H9 (cell line): ENCODE results near the gene PEX26. TPM values are rescaled to one million over a fixed set of nuclear protein-coding genes. Genes with fewer than 3 reads are reported as not detected.
A peak's percentile ranks its signal among the peaks of the same experiment; 100 is the strongest.
"Not testable (repeated sequence)": the region's sequence is repeated elsewhere in the genome, so short reads cannot be mapped to it uniquely, and the experiment has no call there.

ENCODE experiments used
- DNase-seq: peaks from one replicate; pipeline ENCODE4 v3.0.0-alpha.2; 2017
- H2AFZ ChIP-seq: one replicate; pipeline ENCODE4 v1.6.1; 2013; ENCODE audit warnings: mild to moderate bottlenecking, low read length, control low read depth, moderate library complexity
- H2AK5ac ChIP-seq: 2 replicates; pipeline ENCODE4 v1.6.1; 2013; ENCODE audit warnings: low read length, control low read depth, mixed read lengths; ENCODE audit not compliant: insufficient read length
- H2BK120ac ChIP-seq: one replicate; pipeline ENCODE4 v1.6.1; 2013; ENCODE audit warnings: low read depth, mild to moderate bottlenecking, low read length, control low read depth, inconsistent platforms; ENCODE audit not compliant: poor library complexity, severe bottlenecking
- H2BK12ac ChIP-seq: 2 replicates; pipeline ENCODE4 v1.6.1; 2013; ENCODE audit warnings: low read length, control low read depth, mixed read lengths, low read depth; ENCODE audit not compliant: insufficient read length
- H2BK15ac ChIP-seq: 2 replicates; pipeline ENCODE4 v1.6.1; 2013; ENCODE audit warnings: low read depth, low read length, control low read depth
- H2BK20ac ChIP-seq: one replicate; pipeline ENCODE4 v1.6.1; 2013; ENCODE audit warnings: low read depth, mild to moderate bottlenecking, low read length, control low read depth, inconsistent platforms; ENCODE audit not compliant: poor library complexity, severe bottlenecking
- H2BK5ac ChIP-seq: 2 replicates; pipeline ENCODE4 v1.6.1; 2013; ENCODE audit warnings: low read length, control low read depth, mixed read lengths; ENCODE audit not compliant: insufficient read length
- H3K14ac ChIP-seq: 2 replicates; pipeline ENCODE4 v1.6.1; 2013; ENCODE audit warnings: low read length, control low read depth; ENCODE audit not compliant: insufficient read depth
- H3K18ac ChIP-seq: 2 replicates; pipeline ENCODE4 v1.6.1; 2013; ENCODE audit warnings: low read depth, mild to moderate bottlenecking, mixed read lengths, low read length, control low read depth; ENCODE audit not compliant: insufficient read length
- H3K23ac ChIP-seq: 2 replicates; pipeline ENCODE4 v1.6.1; 2013; ENCODE audit warnings: low read length, control low read depth, mixed read lengths, low read depth; ENCODE audit not compliant: insufficient read length
- H3K23me2 ChIP-seq: 2 replicates; pipeline ENCODE4 v1.6.1; 2013; ENCODE audit warnings: low read depth, mild to moderate bottlenecking, mixed read lengths, low read length, control low read depth; ENCODE audit not compliant: insufficient read length, poor library complexity, severe bottlenecking
- H3K27ac ChIP-seq: 2 replicates; pipeline ENCODE4 v1.5.1; 2013; ENCODE audit warnings: low read length, control low read depth, mixed read lengths, low read depth; ENCODE audit not compliant: insufficient read length
- H3K27me3 ChIP-seq: 2 replicates; pipeline ENCODE4 v1.6.1; 2013; ENCODE audit warnings: low read length, control low read depth, inconsistent platforms; ENCODE audit not compliant: insufficient read depth
- H3K4ac ChIP-seq: 2 replicates; pipeline ENCODE4 v1.6.1; 2013; ENCODE audit warnings: low read depth, mild to moderate bottlenecking, control low read depth, inconsistent platforms, low read length, moderate library complexity
- H3K4me1 ChIP-seq: 2 replicates; pipeline ENCODE4 v1.6.1; 2013; ENCODE audit warnings: low read length, control low read depth, inconsistent platforms; ENCODE audit not compliant: insufficient read depth
- H3K4me2 ChIP-seq: 2 replicates; pipeline ENCODE4 v1.6.1; 2013; ENCODE audit warnings: low read length, control low read depth, mixed read lengths; ENCODE audit not compliant: insufficient read length, insufficient read depth
- H3K56ac ChIP-seq: 2 replicates; pipeline ENCODE4 v1.6.1; 2013; ENCODE audit warnings: low read depth, mild to moderate bottlenecking, mixed read lengths, low read length, control low read depth; ENCODE audit not compliant: insufficient read length
- H3K79me1 ChIP-seq: 2 replicates; pipeline ENCODE4 v1.6.1; 2013; ENCODE audit warnings: low read depth, mild to moderate bottlenecking, moderate library complexity, low read length, control low read depth, inconsistent platforms; ENCODE audit not compliant: insufficient read depth, poor library complexity, severe bottlenecking
- H3K79me2 ChIP-seq: 2 replicates; pipeline ENCODE4 v1.6.1; 2013; ENCODE audit warnings: low read length, control low read depth, inconsistent platforms; ENCODE audit not compliant: insufficient read depth
- H3K9ac ChIP-seq: 2 replicates; pipeline ENCODE4 v1.6.1; 2013; ENCODE audit warnings: low read length, control low read depth, mixed read lengths; ENCODE audit not compliant: insufficient read length; ENCODE audit errors: extremely low read depth
- H3K9me3 ChIP-seq: one replicate; pipeline ENCODE4 v1.6.1; 2013; ENCODE audit warnings: low read depth, low read length, inconsistent platforms; ENCODE audit not compliant: control insufficient read depth
- H3T11ph ChIP-seq: one replicate; pipeline ENCODE4 v1.6.1; 2013; ENCODE audit warnings: mild to moderate bottlenecking, low read length, control low read depth, inconsistent platforms
- H4K20me1 ChIP-seq: one replicate; pipeline ENCODE4 v1.6.1; 2013; ENCODE audit not compliant: control insufficient read depth, insufficient read length, insufficient read depth
- H4K5ac ChIP-seq: 2 replicates; pipeline ENCODE4 v1.6.1; 2013; ENCODE audit warnings: low read depth, mild to moderate bottlenecking, mixed read lengths, low read length, control low read depth; ENCODE audit not compliant: insufficient read length
- H4K8ac ChIP-seq: replicated peaks from 2 replicates; pipeline ENCODE4 v1.6.1; 2013; ENCODE audit warnings: low read length, control low read depth, mixed read lengths, low read depth; ENCODE audit not compliant: insufficient read length
- H4K91ac ChIP-seq: 2 replicates; pipeline ENCODE4 v1.6.1; 2013; ENCODE audit warnings: low read depth, mild to moderate bottlenecking, moderate library complexity, mixed read lengths, low read length, control low read depth; ENCODE audit not compliant: insufficient read length
- H3K27ac Mint-ChIP-seq, 3 experiments: 2 replicates in 2 of 3; 3 replicates in 1 of 3; pipeline ENCODE4 v1.8.0; 2020 to 2021; ENCODE audit warnings: mixed read lengths in 3 of 3, mild to moderate bottlenecking in 1 of 3, moderate library complexity in 1 of 3
- H3K27me3 Mint-ChIP-seq: 2 replicates; pipeline ENCODE4 v1.8.0; 2021; ENCODE audit warnings: low read depth, mild to moderate bottlenecking, moderate library complexity, mixed read lengths
- H3K36me3 Mint-ChIP-seq, 3 experiments: 2 replicates in 2 of 3; 3 replicates in 1 of 3; pipeline ENCODE4 v1.8.0; 2020 to 2021; ENCODE audit warnings: low read depth in 3 of 3, mixed read lengths in 3 of 3; ENCODE audit not compliant: insufficient read depth in 1 of 3
- H3K4me1 Mint-ChIP-seq, 2 experiments: 2 replicates each; pipeline ENCODE4 v1.8.0; 2020; ENCODE audit warnings: mixed read lengths in 2 of 2
- H3K4me3 Mint-ChIP-seq, 2 experiments: 2 replicates in 1 of 2; 3 replicates in 1 of 2; pipeline ENCODE4 v1.8.0; 2020 to 2021; ENCODE audit warnings: mild to moderate bottlenecking in 2 of 2, mixed read lengths in 2 of 2, moderate library complexity in 1 of 2
- H3K9me3 Mint-ChIP-seq, 2 experiments: 2 replicates in 1 of 2; 3 replicates in 1 of 2; pipeline ENCODE4 v1.8.0; 2020; ENCODE audit warnings: mild to moderate bottlenecking in 2 of 2, mixed read lengths in 2 of 2, moderate library complexity in 1 of 2
- WGBS: extraction: QIAGEN DNeasy Blood & Tissue Kit; methylation state at CpG from one replicate; pipeline ENCODE4 v1.1.7; 2013; ENCODE audit warnings: missing lambda C conversion rate, low lambda C conversion rate, mixed read lengths; ENCODE audit not compliant: insufficient read length; ENCODE audit errors: extremely low coverage; 5-methylcytosine and 5-hydroxymethylcytosine counted together
- total RNA-seq: library from RNA; stranded (reverse); gene quantifications from 2 replicates; pipeline ENCODE4 v1.2.1, GENCODE V29; 2021
- TF ChIP-seq, protein P1 (sequence below): fragments of 200-600 bp; sonication (generic); conservative IDR thresholded peaks from 3 replicates; pipeline ENCODE4 v1.8.0; 2021; ENCODE audit warnings: antibody characterized with exemption, mild to moderate bottlenecking

PEX26 gene
- total RNA-seq, 1 experiment from 2014 or later: 35.4 TPM

DNA sequence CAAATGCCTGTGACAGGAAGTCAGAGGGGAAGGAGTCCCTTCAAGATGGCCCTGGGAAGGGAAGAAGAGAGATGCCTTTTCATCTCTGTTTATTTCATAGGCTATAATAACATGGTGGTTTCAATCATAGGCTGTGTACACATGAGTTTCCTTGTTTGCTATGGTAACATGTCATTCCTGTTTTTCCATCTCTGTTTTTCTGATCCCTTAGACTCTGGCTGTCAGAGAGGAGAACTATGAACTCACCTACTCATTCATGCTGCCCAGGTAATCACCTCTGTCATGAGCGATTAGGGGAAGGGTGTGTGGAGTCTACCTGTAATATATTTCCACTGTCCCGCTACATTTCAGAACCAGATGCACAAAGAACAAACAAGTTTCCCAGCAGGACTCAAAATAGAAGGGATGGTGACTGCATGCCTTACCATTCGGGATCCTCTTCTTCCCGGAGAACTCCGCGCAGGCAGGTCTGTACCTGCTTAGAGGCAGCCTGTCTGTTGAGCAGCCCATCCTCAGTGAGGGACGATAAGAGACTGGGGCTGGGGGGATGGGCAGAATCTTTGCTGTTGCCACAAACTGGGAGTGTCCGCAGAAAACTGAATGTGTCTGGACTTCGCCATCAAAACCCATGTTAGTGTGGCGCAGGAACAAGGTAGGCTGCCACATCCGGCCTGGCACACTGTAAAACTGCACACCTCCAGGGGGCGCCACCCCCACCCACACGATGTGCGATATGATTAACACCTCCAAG lies 7.1 kb upstream of the PEX26 start:
- Mint-ChIP-seq H3K4me1 (peaks cover 4 to 5% of the 10 kb centered on the region in 2 experiments; a peak in 3 of 4 replicates), H3K27ac (peak overlapping the region in 1 of 3 experiments; percentile 33; a peak in 1 of 7 replicates), H3K4me3 (no peak overlapping the region), H3K27me3 (peaks cover 53% of the 10 kb centered on the region), H3K36me3 (no peaks in the 10 kb centered on the region; a peak in 1 of 7 replicates), H3K9me3 (no peaks in the 10 kb centered on the region; a peak in 1 of 5 replicates)
- Histone ChIP-seq H3K23ac (no peak overlapping the region), H2BK120ac (no peak overlapping the region), H2BK5ac (no peak overlapping the region), H4K20me1 (peaks cover 2% of the 10 kb centered on the region), H4K91ac (no peak overlapping the region), H3K4me2 (no peak overlapping the region), H3K9ac (no peak overlapping the region), H3K56ac (no peak overlapping the region), H3K27ac (no peak overlapping the region), H3K79me2 (no peaks in the 10 kb centered on the region), H3K4ac (no peak overlapping the region), H4K5ac (no peak overlapping the region), H2BK20ac (no peak overlapping the region), H2BK15ac (no peak overlapping the region), H2AFZ (no peak overlapping the region), H3K4me1 (no peaks in the 10 kb centered on the region), H3K23me2 (no peaks in the 10 kb centered on the region), H2BK12ac (no peak overlapping the region), H3K79me1 (no peaks in the 10 kb centered on the region), H3K18ac (no peak overlapping the region), H2AK5ac (no peak overlapping the region), H3K27me3 (no peaks in the 10 kb centered on the region), H3K14ac (no peak overlapping the region), H3T11ph (no peak overlapping the region), H4K8ac (no peak overlapping the region), H3K9me3 (no peaks in the 10 kb centered on the region)
- TF ChIP-seq, protein P1, sequence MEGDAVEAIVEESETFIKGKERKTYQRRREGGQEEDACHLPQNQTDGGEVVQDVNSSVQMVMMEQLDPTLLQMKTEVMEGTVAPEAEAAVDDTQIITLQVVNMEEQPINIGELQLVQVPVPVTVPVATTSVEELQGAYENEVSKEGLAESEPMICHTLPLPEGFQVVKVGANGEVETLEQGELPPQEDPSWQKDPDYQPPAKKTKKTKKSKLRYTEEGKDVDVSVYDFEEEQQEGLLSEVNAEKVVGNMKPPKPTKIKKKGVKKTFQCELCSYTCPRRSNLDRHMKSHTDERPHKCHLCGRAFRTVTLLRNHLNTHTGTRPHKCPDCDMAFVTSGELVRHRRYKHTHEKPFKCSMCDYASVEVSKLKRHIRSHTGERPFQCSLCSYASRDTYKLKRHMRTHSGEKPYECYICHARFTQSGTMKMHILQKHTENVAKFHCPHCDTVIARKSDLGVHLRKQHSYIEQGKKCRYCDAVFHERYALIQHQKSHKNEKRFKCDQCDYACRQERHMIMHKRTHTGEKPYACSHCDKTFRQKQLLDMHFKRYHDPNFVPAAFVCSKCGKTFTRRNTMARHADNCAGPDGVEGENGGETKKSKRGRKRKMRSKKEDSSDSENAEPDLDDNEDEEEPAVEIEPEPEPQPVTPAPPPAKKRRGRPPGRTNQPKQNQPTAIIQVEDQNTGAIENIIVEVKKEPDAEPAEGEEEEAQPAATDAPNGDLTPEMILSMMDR: peak; percentile 67
- DNase-seq: no peak
- WGBS: no CpG with 5 or more reads among the region's 14 CpGs

DNA sequence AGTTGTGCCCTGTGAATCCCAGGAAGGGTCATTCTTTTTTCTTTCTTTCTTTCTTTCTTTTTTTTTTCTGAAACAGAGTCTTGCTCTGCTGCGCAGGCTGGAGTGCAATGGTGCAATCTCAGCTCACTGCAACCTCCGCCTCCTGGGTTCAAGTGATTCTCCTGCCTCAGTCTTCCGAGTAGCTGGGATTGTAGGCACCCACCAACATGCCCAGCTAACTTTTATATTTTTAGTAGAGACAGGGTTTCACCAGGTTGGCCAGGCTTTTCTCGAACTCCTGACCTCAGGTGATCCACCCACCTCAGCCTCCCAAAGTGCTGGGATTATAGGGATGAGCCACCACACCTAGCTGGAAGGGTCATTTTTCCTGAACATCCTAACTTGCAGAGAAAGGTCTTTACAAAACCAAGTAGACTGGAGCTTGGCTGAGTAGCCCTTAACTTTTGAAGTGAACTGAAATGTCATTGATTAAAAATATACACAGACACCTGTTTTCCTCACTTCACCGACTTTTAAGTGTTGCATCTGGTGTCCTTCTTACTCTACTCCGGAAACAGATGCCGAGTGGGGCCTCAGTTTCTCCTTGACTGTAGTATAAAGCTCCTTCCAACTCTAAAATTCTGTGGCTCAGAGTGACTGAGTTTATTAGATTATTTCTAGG lies 6.4 kb upstream of the PEX26 start:
- H4K20me1 ChIP-seq, DNase-seq, H3K18ac ChIP-seq, H3K79me2 ChIP-seq, H2BK15ac ChIP-seq, H2BK120ac ChIP-seq, H3K56ac ChIP-seq, H4K91ac ChIP-seq, H3K36me3 Mint-ChIP-seq, H3T11ph ChIP-seq, H3K9me3 Mint-ChIP-seq, H4K8ac ChIP-seq, H3K9ac ChIP-seq, H2AK5ac ChIP-seq, H3K9me3 ChIP-seq, H3K14ac ChIP-seq, H2AFZ ChIP-seq, H3K4ac ChIP-seq, H3K4me2 ChIP-seq, H3K23ac ChIP-seq, H2BK12ac ChIP-seq, H2BK20ac ChIP-seq, H3K23me2 ChIP-seq, H3K4me3 Mint-ChIP-seq, H3K27ac Mint-ChIP-seq, H3K4me1 ChIP-seq, H3K4me1 Mint-ChIP-seq, H3K27me3 ChIP-seq, H4K5ac ChIP-seq, H3K27ac ChIP-seq, H2BK5ac ChIP-seq, H3K79me1 ChIP-seq: not testable (repeated sequence)
- no CpG with 5 or more reads among the region's 7 CpGs for WGBS
- H3K27me3 Mint-ChIP-seq: peaks cover 46% of the 10 kb centered on the region
